Epithelial cell of proximal tubule (primary cell): ENCODE measurements around the gene ZFP62. TPM values are rescaled to one million over a fixed set of nuclear protein-coding genes. Genes with fewer than 3 reads are reported as not detected.

Experiments used
- DNase-seq: peaks from one replicate; pipeline ENCODE4 v3.0.0-alpha.2; 2011; ENCODE audit warnings: low read depth
- H3K4me3 ChIP-seq: 2 replicates; pipeline ENCODE4 v1.5.1; 2011; ENCODE audit warnings: low read depth, mild to moderate bottlenecking, low read length
- total RNA-seq: library from RNA; depleted of rRNA; stranded (reverse); fragments of >200 nt; gene quantifications from 2 replicates; pipeline ENCODE4 v1.2.3, GENCODE V29; 2015
- TF ChIP-seq, protein P1 (sequence below): conservative IDR thresholded peaks from 2 replicates; pipeline ENCODE4 v1.5.1; 2012; ENCODE audit warnings: low read depth, mild to moderate bottlenecking, low read length

Gene ZFP62
- total RNA-seq, 1 donor from 2014 or later = 12.4 TPM

DNA sequence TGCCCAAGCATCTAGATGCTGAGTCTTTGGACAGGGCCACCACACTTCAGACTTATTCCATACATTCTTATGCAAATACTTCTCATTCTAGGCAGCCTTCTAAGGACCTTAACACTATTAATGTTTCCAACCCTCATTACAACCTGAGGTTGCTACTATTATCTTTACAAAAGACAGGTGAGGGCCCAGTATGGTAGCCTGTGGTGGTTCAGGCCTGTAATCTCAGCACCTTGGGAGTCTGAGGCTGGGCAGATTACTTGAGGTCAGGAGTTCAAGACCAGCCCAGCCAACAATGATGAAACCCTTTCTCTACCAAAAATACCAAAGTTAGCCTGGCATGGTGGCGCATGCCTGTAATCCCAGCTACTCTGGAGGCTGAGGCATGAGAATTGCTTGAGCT is 16.2 kb downstream of the ZFP62 start:
- no peak overlapping the region for H3K4me3 ChIP-seq
- no peak for DNase-seq
- TF ChIP-seq, protein P1, sequence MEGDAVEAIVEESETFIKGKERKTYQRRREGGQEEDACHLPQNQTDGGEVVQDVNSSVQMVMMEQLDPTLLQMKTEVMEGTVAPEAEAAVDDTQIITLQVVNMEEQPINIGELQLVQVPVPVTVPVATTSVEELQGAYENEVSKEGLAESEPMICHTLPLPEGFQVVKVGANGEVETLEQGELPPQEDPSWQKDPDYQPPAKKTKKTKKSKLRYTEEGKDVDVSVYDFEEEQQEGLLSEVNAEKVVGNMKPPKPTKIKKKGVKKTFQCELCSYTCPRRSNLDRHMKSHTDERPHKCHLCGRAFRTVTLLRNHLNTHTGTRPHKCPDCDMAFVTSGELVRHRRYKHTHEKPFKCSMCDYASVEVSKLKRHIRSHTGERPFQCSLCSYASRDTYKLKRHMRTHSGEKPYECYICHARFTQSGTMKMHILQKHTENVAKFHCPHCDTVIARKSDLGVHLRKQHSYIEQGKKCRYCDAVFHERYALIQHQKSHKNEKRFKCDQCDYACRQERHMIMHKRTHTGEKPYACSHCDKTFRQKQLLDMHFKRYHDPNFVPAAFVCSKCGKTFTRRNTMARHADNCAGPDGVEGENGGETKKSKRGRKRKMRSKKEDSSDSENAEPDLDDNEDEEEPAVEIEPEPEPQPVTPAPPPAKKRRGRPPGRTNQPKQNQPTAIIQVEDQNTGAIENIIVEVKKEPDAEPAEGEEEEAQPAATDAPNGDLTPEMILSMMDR = no peak

DNA sequence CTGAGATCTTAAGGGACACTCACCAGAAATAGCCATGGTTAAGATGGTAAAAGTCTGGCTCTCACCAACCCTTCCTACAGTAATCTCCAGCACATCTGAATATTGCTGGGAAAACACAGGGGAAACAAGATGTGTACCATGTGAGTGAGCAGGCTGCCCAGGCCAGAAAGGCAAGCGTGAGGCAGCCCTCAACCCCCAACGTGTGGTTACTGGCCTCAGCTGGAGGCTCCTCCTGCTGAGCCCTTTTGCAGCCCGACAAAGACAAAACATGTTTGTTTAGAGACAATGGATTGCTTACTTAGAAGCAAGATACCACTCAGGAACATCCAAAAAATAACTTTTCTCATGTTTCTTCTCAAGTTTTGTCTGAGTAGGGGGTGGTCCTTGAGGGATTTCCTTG is 16.6 kb downstream of the ZFP62 start:
- TF ChIP-seq, protein P1 = no peak
- DNase-seq = no peak
- H3K4me3 ChIP-seq = no peak overlapping the region

DNA sequence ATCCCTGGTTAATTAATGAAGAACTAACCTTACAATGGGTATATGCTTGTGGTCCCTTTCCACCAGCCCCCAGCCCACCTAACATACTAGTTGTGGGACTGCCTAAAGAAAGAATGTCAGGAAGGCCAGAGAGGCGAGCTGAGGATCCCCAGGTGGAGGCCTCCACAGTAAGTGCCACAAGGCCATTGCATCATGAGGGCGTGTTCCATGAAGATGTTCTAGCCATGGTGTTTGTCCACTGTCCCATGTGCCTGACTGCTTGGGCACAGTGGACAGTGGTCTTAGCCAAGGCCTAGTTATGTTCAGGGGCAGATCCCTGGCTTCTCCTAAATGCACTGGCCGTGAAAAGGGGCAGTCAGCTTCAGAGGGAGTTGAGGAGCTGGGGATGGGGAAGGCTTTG is 21.1 kb downstream of the ZFP62 start:
- TF ChIP-seq, protein P1 = no peak
- H3K4me3 ChIP-seq = no peak overlapping the region
- DNase-seq = no peak

DNA sequence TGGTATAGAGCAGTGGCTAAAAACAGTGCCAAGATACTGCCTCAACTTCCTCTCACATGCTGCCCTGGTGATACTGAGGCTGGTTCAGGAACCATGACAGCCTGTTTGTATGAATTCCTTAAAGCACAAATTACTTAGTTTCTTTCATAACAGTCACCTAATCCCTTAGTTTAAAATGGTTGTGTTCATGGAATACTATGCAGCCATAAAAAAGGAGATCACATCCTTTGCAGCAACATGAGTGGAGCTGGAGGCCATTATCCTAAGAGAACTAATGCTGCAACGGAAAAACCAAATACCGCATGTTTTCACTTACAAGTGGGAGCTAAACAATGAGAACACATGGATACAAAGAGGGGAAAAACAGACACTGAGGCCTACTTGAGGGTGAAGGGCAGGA is 21.8 kb downstream of the ZFP62 start:
- TF ChIP-seq, protein P1 = no peak
- no peak overlapping the region for H3K4me3 ChIP-seq
- no peak for DNase-seq

DNA sequence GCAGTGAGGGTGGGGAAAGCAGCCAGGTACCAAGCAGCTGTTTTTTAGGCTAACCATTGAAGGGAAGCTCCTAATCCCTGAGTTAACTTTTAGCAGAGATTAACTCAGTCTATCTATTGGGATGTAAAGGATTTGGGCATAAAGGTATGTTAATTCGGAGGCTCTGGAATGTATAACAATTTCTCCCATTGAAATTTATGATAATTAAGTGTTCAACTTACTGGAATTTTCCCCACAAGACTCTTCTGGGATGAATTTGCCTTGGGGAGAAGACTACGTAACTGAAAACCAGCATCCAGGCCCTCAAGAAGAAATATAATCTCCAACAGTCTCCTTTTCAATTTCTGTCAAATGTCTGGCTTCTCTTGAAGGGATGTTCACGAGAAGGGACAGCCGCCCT is 23.6 kb downstream of the ZFP62 start:
- H3K4me3 ChIP-seq = no peak overlapping the region
- TF ChIP-seq, protein P1 = no peak
- DNase-seq = no peak

DNA sequence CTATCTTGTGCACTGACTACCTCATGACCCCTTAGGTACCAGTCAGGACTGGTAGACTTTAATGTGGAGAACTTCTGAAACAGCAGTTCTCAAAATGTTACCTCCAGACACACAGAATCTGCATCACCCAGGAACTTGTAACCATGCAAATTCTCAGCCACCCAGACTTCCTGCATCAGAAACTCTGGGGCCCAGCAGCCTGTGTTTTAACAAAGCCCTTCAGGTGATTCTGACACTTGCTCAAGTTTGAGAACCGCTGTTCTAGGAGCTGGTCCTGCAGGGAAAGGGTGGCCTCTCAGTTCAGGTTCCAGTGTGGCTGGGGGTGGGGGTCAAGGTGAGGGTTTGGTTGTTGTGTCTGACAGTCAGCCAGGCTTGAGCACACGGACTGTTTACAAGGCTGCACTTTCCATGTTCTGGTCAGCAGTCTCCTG is 28.4 kb downstream of the ZFP62 start:
- DNase-seq = no peak
- TF ChIP-seq, protein P1 = no peak
- peak overlapping the region; percentile 74 for H3K4me3 ChIP-seq

DNA sequence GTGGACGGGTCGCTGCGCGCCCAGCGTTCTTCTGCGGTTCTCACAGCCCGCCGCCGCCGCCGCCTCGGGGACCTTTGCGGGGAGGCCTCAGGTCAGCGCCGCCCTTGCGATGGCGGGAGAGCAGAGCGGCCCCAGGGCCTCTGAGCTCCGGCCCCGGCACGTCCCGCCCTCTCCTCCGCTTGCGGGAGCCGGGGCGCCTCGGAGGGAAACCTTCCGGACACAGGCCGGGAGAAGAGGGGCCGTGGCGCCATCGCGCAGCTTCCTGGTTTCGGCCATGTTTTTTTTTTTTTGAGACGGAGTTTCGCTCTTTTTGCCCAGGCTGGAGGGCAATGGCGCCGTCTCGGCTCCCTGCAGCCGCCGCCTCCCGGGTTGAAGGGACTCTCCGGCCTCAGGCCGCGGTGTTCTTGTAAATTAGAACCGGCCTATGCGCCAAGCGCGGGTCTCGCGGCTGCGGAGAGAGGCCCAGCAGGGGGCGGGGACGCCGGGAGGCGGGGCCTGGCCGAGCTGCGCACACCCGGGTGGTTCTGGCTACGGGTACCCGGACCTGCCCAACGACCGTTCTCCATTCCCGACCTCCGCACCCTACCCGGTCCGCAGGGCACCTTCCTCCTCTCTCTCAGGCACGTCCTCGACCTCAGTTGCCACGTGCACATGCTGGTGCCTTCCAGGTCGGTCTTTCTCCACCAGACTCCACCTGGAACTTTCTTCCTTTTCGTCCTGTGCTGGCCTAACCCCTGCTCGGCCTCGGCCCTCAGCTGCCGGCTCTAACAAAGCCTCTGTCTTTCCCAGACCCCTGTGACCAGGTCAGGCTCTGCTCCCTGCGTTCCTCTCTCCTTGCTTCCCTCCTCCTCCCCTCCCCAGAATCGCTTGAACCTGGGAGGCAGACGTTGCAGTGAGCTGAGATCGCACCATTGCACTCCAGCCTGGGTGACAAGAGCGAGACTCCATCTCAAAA is 29.7 kb downstream of the ZFP62 start:
- TF ChIP-seq, protein P1 = peak; percentile 13
- DNase-seq = no peak
- H3K4me3 ChIP-seq = peak overlapping the region; percentile 74
